B cell (primary cell): ENCODE measurements around the gene KYNU. TPM values are rescaled to one million over a fixed set of nuclear protein-coding genes. Genes with fewer than 3 reads are reported as not detected.

Experiments used
- ATAC-seq: fragments of 200-7000 bp; cut with Tn5 transposase; one replicate; pipeline ENCODE4 v1.10.0; 2021; ENCODE audit warnings: low read depth, mild to moderate bottlenecking, moderate number of reproducible peaks, moderate library complexity
- CTCF ChIA-PET: fragments of 350-600 bp; sonication (Branson Sonifier 250); formaldehyde crosslinking; loops from one replicate; lab custom pipeline; 2021; ENCODE audit warnings: antibody characterized with exemption, inconsistent platforms; lab: Charles Lee
- POLR2A ChIA-PET: fragments of 350-600 bp; sonication (Branson Sonifier 250); formaldehyde crosslinking; loops from one replicate; lab custom pipeline; 2021; ENCODE audit warnings: antibody characterized with exemption; lab: Charles Lee
- DNase-seq: peaks from one replicate; pipeline ENCODE4 v3.0.0; 2013
- H2AFZ ChIP-seq: 2 replicates; pipeline ENCODE4 v1.6.1; 2012; ENCODE audit warnings: mild to moderate bottlenecking, low read depth, low read length; ENCODE audit not compliant: insufficient read depth, poor library complexity, severe bottlenecking
- H3K27ac ChIP-seq, 2 donors: 1 replicate in 1 of 2; 2 replicates in 1 of 2; pipeline ENCODE4 v1.5.1; 2012 to 2013; ENCODE audit warnings: low read length in 2 of 2, mild to moderate bottlenecking in 2 of 2, moderate library complexity in 1 of 2
- H3K27me3 ChIP-seq, 4 experiments: fragments of 200-600 bp in 1 of 4; sonication (generic) in 1 of 4; replicated peaks in 1 of 4; 1 replicate in 2 of 4; 2 replicates in 2 of 4; pipeline versions ENCODE4 v1.6.1 to v1.7.0; 2013 to 2016; ENCODE audit warnings: low read length in 3 of 4, mild to moderate bottlenecking in 2 of 4, mixed read lengths in 1 of 4, moderate library complexity in 1 of 4; ENCODE audit not compliant: insufficient read depth in 4 of 4, control insufficient read depth in 3 of 4; ENCODE audit errors: control extremely low read depth in 1 of 4
- H3K36me3 ChIP-seq, 2 experiments: replicated peaks in 1 of 2; 1 replicate in 1 of 2; 2 replicates in 1 of 2; pipeline versions ENCODE4 v1.6.1 to v1.7.1; 2013; ENCODE audit warnings: low read length in 1 of 2; ENCODE audit not compliant: insufficient read depth in 2 of 2, control insufficient read depth in 1 of 2; ENCODE audit errors: control extremely low read depth in 1 of 2, extremely low read depth in 1 of 2
- H3K4me1 ChIP-seq, 2 donors: fragments of 200-600 bp in 1 of 2; sonication (generic) in 1 of 2; 1 replicate in 1 of 2; 2 replicates in 1 of 2; pipeline versions ENCODE4 v1.5.1 to v1.6.1; 2013 to 2017; ENCODE audit warnings: low read length in 2 of 2; ENCODE audit not compliant: control insufficient read depth in 2 of 2, insufficient read depth in 2 of 2
- H3K4me2 ChIP-seq: replicated peaks from 2 replicates; pipeline ENCODE3; 2012; ENCODE audit warnings: mild to moderate bottlenecking, low read depth, low read length; ENCODE audit not compliant: poor library complexity, severe bottlenecking
- H3K4me3 ChIP-seq, 5 experiments: fragments of 200-600 bp in 1 of 5; sonication (generic) in 1 of 5; 1 replicate in 3 of 5; 2 replicates in 2 of 5; pipeline versions ENCODE4 v1.5.1 to v1.7.0; 2011 to 2016; ENCODE audit warnings: low read length in 4 of 5, mild to moderate bottlenecking in 4 of 5, low read depth in 2 of 5, control low read depth in 1 of 5, moderate library complexity in 1 of 5; ENCODE audit not compliant: insufficient read depth in 1 of 5; ENCODE audit errors: control extremely low read depth in 1 of 5, extremely low read depth in 1 of 5
- H3K79me2 ChIP-seq: fragments of 200-600 bp; sonication (generic); one replicate; pipeline ENCODE4 v1.6.0; 2016; ENCODE audit warnings: low read length; ENCODE audit not compliant: control insufficient read depth, insufficient read depth
- H3K9ac ChIP-seq: fragments of 200-600 bp; sonication (generic); 2 replicates; pipeline ENCODE4 v1.6.1; 2017; ENCODE audit warnings: mild to moderate bottlenecking, low read length, moderate library complexity
- H3K9me3 ChIP-seq, 3 donors: one replicate each; pipeline versions ENCODE4 v1.6.1 to v1.7.1; 2013; ENCODE audit warnings: low read length in 2 of 3; ENCODE audit not compliant: control insufficient read depth in 2 of 3, insufficient read depth in 1 of 3; ENCODE audit errors: control extremely low read depth in 1 of 3
- H4K20me1 ChIP-seq: 2 replicates; pipeline ENCODE4 v1.6.0; 2012; ENCODE audit warnings: mild to moderate bottlenecking, low read length; ENCODE audit not compliant: insufficient read depth, control insufficient read depth, poor library complexity, severe bottlenecking
- H3K27ac Mint-ChIP-seq: one replicate; pipeline ENCODE4 v1.8.0; 2021; ENCODE audit warnings: mixed read lengths
- H3K27me3 Mint-ChIP-seq: one replicate; pipeline ENCODE4 v1.8.0; 2021; ENCODE audit warnings: mixed read lengths
- H3K4me1 Mint-ChIP-seq: one replicate; pipeline ENCODE4 v1.8.0; 2021; ENCODE audit warnings: mixed read lengths
- H3K4me3 Mint-ChIP-seq: one replicate; pipeline ENCODE4 v1.8.0; 2021; ENCODE audit warnings: mixed read lengths
- H3K9me3 Mint-ChIP-seq: one replicate; pipeline ENCODE4 v1.8.0; 2022; ENCODE audit warnings: mixed read lengths; ENCODE audit not compliant: insufficient read depth
- EZH2 ChIP-seq: IDR thresholded peaks from 2 replicates; pipeline ENCODE4 v1.6.1; 2012; ENCODE audit warnings: borderline replicate concordance, low read depth, mild to moderate bottlenecking, moderate library complexity, low read length; ENCODE audit not compliant: insufficient read depth, poor library complexity, severe bottlenecking
- WGBS: methylation state at CpG from one replicate; pipeline ENCODE4 v1.1.5; 2013; ENCODE audit warnings: missing lambda C conversion rate; ENCODE audit not compliant: insufficient coverage; 5-methylcytosine and 5-hydroxymethylcytosine counted together
- intact Hi-C: fragments of 100-400 bp; cut with micrococcal nuclease; formaldehyde crosslinking; loops from one replicate; pipeline ENCODE4 v1.10.0; 2022
- polyA plus RNA-seq: library from polyadenylated mRNA; depleted of rRNA; stranded (reverse); fragments of >200 nt; gene quantifications from 2 replicates; pipeline ENCODE4 v1.2.3, GENCODE V29; 2012
- total RNA-seq, 2 donors: library from RNA; stranded (reverse); fragments of 120-200 nt in 1 of 2; gene quantifications; 1 replicate in 1 of 2; 2 replicates in 1 of 2; pipeline versions ENCODE4 v1.2.3 to v1.2.4, GENCODE V29; 2013 to 2022
- TF ChIP-seq, protein P1 (sequence below): fragments of 200-600 bp; IDR thresholded peaks from one replicate; pipeline ENCODE4 v1.8.0; 2022; ENCODE audit warnings: antibody characterized with exemption, mild to moderate bottlenecking

KYNU gene
- total and polyA plus RNA-seq, 2 donors (not counting 1 experiment from before 2014, with no cell fraction given): 14.5 to 46.2 TPM

DNA sequence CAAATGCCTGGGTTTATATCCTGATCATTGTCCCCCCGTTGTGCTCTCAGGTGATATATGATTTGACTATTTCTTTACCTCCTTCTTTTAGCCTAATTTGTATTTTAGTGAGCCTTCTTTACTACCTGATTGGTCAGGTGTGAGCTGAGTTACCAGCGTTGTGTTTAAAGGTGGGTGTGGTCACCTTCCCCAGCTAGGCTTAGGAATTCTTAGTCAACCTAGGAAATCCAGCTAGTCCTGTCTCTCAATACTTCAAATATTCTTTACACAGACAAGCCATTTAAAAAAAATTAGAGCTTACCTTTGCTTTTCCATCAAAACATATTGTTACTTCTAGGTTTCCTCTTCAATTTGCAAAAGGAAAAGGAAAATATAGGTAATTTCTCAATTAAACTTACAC is 30.2 kb downstream of the KYNU start:
- Mint-ChIP-seq H3K9me3 (peaks cover 6% of the 10 kb centered on the region), H3K27me3 (no peaks in the 10 kb centered on the region), H3K4me3 (no peak overlapping the region), H3K27ac (peak overlapping the region; percentile 61), H3K4me1 (peaks cover 61% of the 10 kb centered on the region)
- Histone ChIP-seq H3K4me1 (no peaks in the 10 kb centered on the region), H3K9ac (no peak overlapping the region), H3K9me3 (peaks cover 0 to 4% (median 0%) of the 10 kb centered on the region in 3 donors), H3K36me3 (peaks cover 0 to 15% of the 10 kb centered on the region in 2 experiments), H3K4me2 (no peak overlapping the region), H4K20me1 (peaks cover 12% of the 10 kb centered on the region), H3K27ac (no peak overlapping the region), H3K4me3 (no peak overlapping the region), H3K27me3 (no peaks in the 10 kb centered on the region), H2AFZ (no peak overlapping the region), H3K79me2 (peaks cover 77% of the 10 kb centered on the region)
- TF ChIP-seq, protein P1, sequence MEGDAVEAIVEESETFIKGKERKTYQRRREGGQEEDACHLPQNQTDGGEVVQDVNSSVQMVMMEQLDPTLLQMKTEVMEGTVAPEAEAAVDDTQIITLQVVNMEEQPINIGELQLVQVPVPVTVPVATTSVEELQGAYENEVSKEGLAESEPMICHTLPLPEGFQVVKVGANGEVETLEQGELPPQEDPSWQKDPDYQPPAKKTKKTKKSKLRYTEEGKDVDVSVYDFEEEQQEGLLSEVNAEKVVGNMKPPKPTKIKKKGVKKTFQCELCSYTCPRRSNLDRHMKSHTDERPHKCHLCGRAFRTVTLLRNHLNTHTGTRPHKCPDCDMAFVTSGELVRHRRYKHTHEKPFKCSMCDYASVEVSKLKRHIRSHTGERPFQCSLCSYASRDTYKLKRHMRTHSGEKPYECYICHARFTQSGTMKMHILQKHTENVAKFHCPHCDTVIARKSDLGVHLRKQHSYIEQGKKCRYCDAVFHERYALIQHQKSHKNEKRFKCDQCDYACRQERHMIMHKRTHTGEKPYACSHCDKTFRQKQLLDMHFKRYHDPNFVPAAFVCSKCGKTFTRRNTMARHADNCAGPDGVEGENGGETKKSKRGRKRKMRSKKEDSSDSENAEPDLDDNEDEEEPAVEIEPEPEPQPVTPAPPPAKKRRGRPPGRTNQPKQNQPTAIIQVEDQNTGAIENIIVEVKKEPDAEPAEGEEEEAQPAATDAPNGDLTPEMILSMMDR: no peak
- TF ChIP-seq EZH2: no peak
- WGBS: no CpG with 5 or more reads among the region's 2 CpGs
- DNase-seq (no peak), ATAC-seq (no peak)
- ChIA-PET POLR2A (no interaction called here), CTCF (interaction anchor here (0.7 to 1.4 kb wide), 3 partner anchors 11 to 547 kb away, joined by 3 to 4 read pairs (median 3); no protein-coding TSS in a partner anchor)
- intact Hi-C loops: no loop called here

DNA sequence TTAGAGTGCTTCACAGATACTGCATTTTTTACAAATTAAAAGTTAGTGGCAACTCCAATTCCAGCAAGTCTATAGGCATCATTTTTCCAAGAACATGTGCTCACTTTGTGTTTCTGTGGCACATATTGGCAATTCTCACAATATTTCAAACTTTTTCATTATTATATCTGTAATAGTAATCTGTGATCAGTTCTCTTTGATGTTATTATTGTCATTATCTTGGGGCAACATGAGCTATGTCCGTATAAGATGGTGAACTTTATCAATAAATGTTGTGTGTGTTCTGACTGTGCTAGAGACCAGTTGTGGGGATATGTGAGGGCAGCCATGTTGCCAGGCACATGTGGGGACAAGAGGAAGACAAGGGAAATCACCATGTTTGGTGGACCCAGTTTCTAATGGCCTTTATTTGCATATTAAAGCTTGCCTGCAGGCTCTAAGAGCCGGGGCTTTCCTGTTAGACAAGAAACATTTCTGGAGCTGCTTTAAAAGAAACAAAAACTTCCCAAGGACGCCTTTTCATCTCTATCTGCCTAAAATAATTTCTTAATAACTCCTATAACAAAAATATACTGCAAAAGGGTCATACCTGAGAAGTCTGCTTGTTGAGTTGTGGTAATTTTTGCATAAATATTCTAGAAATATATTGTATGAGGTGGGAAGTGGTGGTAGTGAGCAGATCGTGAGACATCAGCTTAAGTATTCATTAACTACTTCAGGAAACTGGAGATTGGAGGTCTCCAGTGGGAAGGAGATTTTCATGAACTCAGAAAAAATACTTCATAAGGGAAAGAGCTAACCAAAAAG is 37.2 kb downstream of the KYNU start:
- no peaks in the 10 kb centered on the region for H3K27me3 Mint-ChIP-seq
- DNase-seq (peak; percentile 65), ATAC-seq (peak; percentile 90)
- TF ChIP-seq, protein P1: no peak
- no peak for TF ChIP-seq EZH2
- Histone ChIP-seq H2AFZ (peak overlapping the region; percentile 51), H3K4me2 (peak overlapping the region; percentile 67), H3K27me3 (no peaks in the 10 kb centered on the region), H3K36me3 (peaks cover 0 to 18% of the 10 kb centered on the region in 2 experiments), H3K9me3 (peaks cover 2 to 12% (median 2%) of the 10 kb centered on the region in 3 donors), H3K4me3 (peak overlapping the region in 3 of 5 experiments; percentile 36 to 51 (median 40)), H3K4me1 (peaks cover 22 to 26% of the 10 kb centered on the region in 2 donors), H3K27ac (peak overlapping the region; percentile 55 to 84), H3K9ac (peak overlapping the region; percentile 60), H4K20me1 (peaks cover 19% of the 10 kb centered on the region), H3K79me2 (peaks cover 79% of the 10 kb centered on the region)
- H3K9me3 Mint-ChIP-seq: peaks cover 11% of the 10 kb centered on the region
- ChIA-PET POLR2A (no interaction called here), CTCF (interaction anchor here (1.1 to 1.5 kb wide), 4 partner anchors 17 to 75 kb away, joined by 3 to 6 read pairs (median 4); no protein-coding TSS in a partner anchor)
- intact Hi-C loops: loop anchor here (2.0 to 5.0 kb wide), 3 partner anchors 22 to 43 kb away; partner anchors contain the start of gene KYNU
- H3K27ac Mint-ChIP-seq: peak overlapping the region; percentile 84
- peaks cover 55% of the 10 kb centered on the region for H3K4me1 Mint-ChIP-seq
- H3K4me3 Mint-ChIP-seq: peak overlapping the region; percentile 70
- WGBS: 83% methylated on average over 1 of the region's 4 CpGs
